Rectal smooth muscle tissue (tissue), 1 donor: Measurements from ENCODE around the gene MRPL16.
"Not testable (repeated sequence)": the region's sequence is repeated elsewhere in the genome, so short reads cannot be mapped to it uniquely, and the experiment has no call there.

Experiments used
- H3K27ac ChIP-seq: one replicate; pipeline ENCODE4 v1.7.0; 2013; ENCODE audit warnings: low read depth, low read length, inconsistent platforms
- H3K27me3 ChIP-seq: one replicate; pipeline ENCODE4 v1.7.0; 2013; ENCODE audit warnings: low read length; ENCODE audit not compliant: control insufficient read depth, insufficient read depth
- H3K36me3 ChIP-seq: one replicate; pipeline ENCODE4 v1.7.0; 2013; ENCODE audit warnings: low read length; ENCODE audit not compliant: control insufficient read depth, insufficient read depth
- H3K4me1 ChIP-seq: one replicate; pipeline ENCODE4 v1.7.0; 2013; ENCODE audit warnings: low read length; ENCODE audit not compliant: control insufficient read depth, insufficient read depth
- H3K4me3 ChIP-seq: one replicate; pipeline ENCODE4 v1.7.0; 2013; ENCODE audit warnings: low read length
- H3K9ac ChIP-seq: one replicate; pipeline ENCODE4 v1.7.0; 2013; ENCODE audit warnings: low read length

The MRPL16 gene

GRCh38 chr11:59804061-59804460, 6.5 kb downstream of the MRPL16 start:
- Histone ChIP-seq H3K4me1 (no peaks in the 10 kb centered on the region), H3K36me3 (peaks cover 14% of the 10 kb centered on the region), H3K27ac (no peak overlapping the region)

GRCh38 chr11:59802639-59803176, 7.9 kb downstream of the MRPL16 start:
- Histone ChIP-seq H3K9ac (no peak overlapping the region), H3K36me3 (peaks cover 14% of the 10 kb centered on the region), H3K4me3 (no peak overlapping the region), H3K27ac (no peak overlapping the region), H3K4me1 (no peaks in the 10 kb centered on the region), H3K27me3 (no peaks in the 10 kb centered on the region)

More at GRCh38 chr11:59804061-59804460, 6.5 kb downstream of the MRPL16 start:
- no peak overlapping the region for H3K4me3 ChIP-seq
- H3K27me3 ChIP-seq: no peaks in the 10 kb centered on the region
- no peak overlapping the region for H3K9ac ChIP-seq

- H3K4me1 ChIP-seq: no peaks in the 10 kb centered on the region
- no peak overlapping the region for H3K9ac ChIP-seq
- peaks cover 11% of the 10 kb centered on the region for H3K36me3 ChIP-seq
- no peak overlapping the region for H3K4me3 ChIP-seq
- H3K27ac ChIP-seq: no peak overlapping the region
- no peaks in the 10 kb centered on the region for H3K27me3 ChIP-seq
Observed at GRCh38 chr11:59801981-59802638, 8.5 kb downstream of the MRPL16 start.

- Histone ChIP-seq H3K27ac (no peak overlapping the region), H3K4me3 (no peak overlapping the region), H3K36me3 (peaks cover 2% of the 10 kb centered on the region), H3K9ac (no peak overlapping the region), H3K27me3 (no peaks in the 10 kb centered on the region), H3K4me1 (no peaks in the 10 kb centered on the region)
Observed at GRCh38 chr11:59801160-59801706, 9.3 kb downstream of the MRPL16 start.

GRCh38 chr11:59800390-59801025, 10.1 kb downstream of the MRPL16 start:
- H3K27ac ChIP-seq: no peak overlapping the region

GRCh38 chr11:59794417-59794816, 16.2 kb downstream of the MRPL16 start:
- Histone ChIP-seq H3K4me3 (no peak overlapping the region), H3K36me3 (peaks cover 34% of the 10 kb centered on the region), H3K9ac (no peak overlapping the region)

More at GRCh38 chr11:59800390-59801025, 10.1 kb downstream of the MRPL16 start:
- H3K27me3 ChIP-seq: no peaks in the 10 kb centered on the region
- no peaks in the 10 kb centered on the region for H3K4me1 ChIP-seq
- no peak overlapping the region for H3K9ac ChIP-seq
- no peak overlapping the region for H3K4me3 ChIP-seq
- H3K36me3 ChIP-seq: peaks cover 5% of the 10 kb centered on the region

GRCh38 chr11:59792507-59792906, 18.1 kb downstream of the MRPL16 start:
- Histone ChIP-seq H3K27ac (no peak overlapping the region), H3K4me3 (no peak overlapping the region), H3K9ac (no peak overlapping the region), H3K4me1 (no peaks in the 10 kb centered on the region), H3K27me3 (no peaks in the 10 kb centered on the region), H3K36me3 (peaks cover 34% of the 10 kb centered on the region)

More at GRCh38 chr11:59794417-59794816, 16.2 kb downstream of the MRPL16 start:
- Histone ChIP-seq H3K27ac (no peak overlapping the region), H3K27me3 (no peaks in the 10 kb centered on the region), H3K4me1 (no peaks in the 10 kb centered on the region)

- H3K27me3 ChIP-seq: no peaks in the 10 kb centered on the region
- H3K9ac ChIP-seq: no peak overlapping the region
- H3K4me3 ChIP-seq: no peak overlapping the region
- peaks cover 34% of the 10 kb centered on the region for H3K36me3 ChIP-seq
- no peak overlapping the region for H3K27ac ChIP-seq
- no peaks in the 10 kb centered on the region for H3K4me1 ChIP-seq
Observed at GRCh38 chr11:59791639-59792038, 18.9 kb downstream of the MRPL16 start.

- Histone ChIP-seq H3K27me3 (no peaks in the 10 kb centered on the region), H3K4me3 (no peak overlapping the region), H3K9ac (no peak overlapping the region), H3K4me1 (no peaks in the 10 kb centered on the region), H3K36me3 (peaks cover 10% of the 10 kb centered on the region), H3K27ac (no peak overlapping the region)
Observed at GRCh38 chr11:59787816-59788215, 22.8 kb downstream of the MRPL16 start.

- H3K27ac ChIP-seq: no peak overlapping the region
- H3K27me3 ChIP-seq: no peaks in the 10 kb centered on the region
- no peaks in the 10 kb centered on the region for H3K4me1 ChIP-seq
- no peak overlapping the region for H3K9ac ChIP-seq
- peaks cover 8% of the 10 kb centered on the region for H3K36me3 ChIP-seq
- H3K4me3 ChIP-seq: no peak overlapping the region
Observed at GRCh38 chr11:59787255-59787588, 23.4 kb downstream of the MRPL16 start.

GRCh38 chr11:59785818-59786217, 24.8 kb downstream of the MRPL16 start:
- no peak overlapping the region for H3K27ac ChIP-seq
- no peak overlapping the region for H3K9ac ChIP-seq
- no peak overlapping the region for H3K4me3 ChIP-seq
- H3K4me1 ChIP-seq: no peaks in the 10 kb centered on the region
- no peaks in the 10 kb centered on the region for H3K27me3 ChIP-seq
- H3K36me3 ChIP-seq: peaks cover 4% of the 10 kb centered on the region

- H3K4me1 ChIP-seq, H3K27ac ChIP-seq, H3K4me3 ChIP-seq, H3K9ac ChIP-seq, H3K27me3 ChIP-seq, H3K36me3 ChIP-seq: not testable (repeated sequence)
Observed at GRCh38 chr11:59784441-59784840, 26.1 kb downstream of the MRPL16 start.
